Pancreas (tissue), 10 donors: Measurements from ENCODE around the gene AKNA. TPM values are rescaled to one million over a fixed set of nuclear protein-coding genes. Genes with fewer than 3 reads are reported as not detected.
A peak's percentile ranks its signal among the peaks of the same experiment; 100 is the strongest.

Experiments used
- ATAC-seq, 4 donors: fragments of 200-7000 bp; cut with Tn5 transposase; one replicate each; pipeline versions ENCODE4 v1.8.0 to v1.9.1; 2020; ENCODE audit warnings: mild to moderate bottlenecking in 4 of 4, moderate library complexity in 4 of 4
- DNase-seq, 6 donors: peaks; one replicate each; pipeline ENCODE4 v3.0.0-alpha.2; 2020
- FAIRE-seq: peaks from 2 replicates; lab custom pipeline; 2012; peaks lifted over from hg19 to GRCh38; lab: Jason Lieb, UNC
- H3K27ac ChIP-seq, 4 donors: fragments of 200-600 bp; sonication (generic); 1 replicate in 3 of 4; 2 replicates in 1 of 4; pipeline versions ENCODE4 v1.5.0 to v1.8.0; 2020
- H3K27me3 ChIP-seq, 4 donors: fragments of 200-600 bp; one replicate each; pipeline ENCODE4 v1.8.0; 2021
- H3K36me3 ChIP-seq, 3 donors: fragments of 200-600 bp; sonication (generic) in 1 of 3; one replicate each; pipeline versions ENCODE4 v1.5.0 to v1.8.0; 2020 to 2021
- H3K4me1 ChIP-seq, 3 donors: fragments of 200-600 bp; one replicate each; pipeline ENCODE4 v1.8.0; 2021
- H3K4me3 ChIP-seq, 4 donors: fragments of 200-600 bp; sonication (generic) in 2 of 4; one replicate each; pipeline versions ENCODE4 v1.5.0 to v1.8.0; 2020 to 2021
- H3K9me3 ChIP-seq, 4 donors: fragments of 200-600 bp; one replicate each; pipeline ENCODE4 v1.8.0; 2021
- CTCF ChIP-seq, 4 donors: fragments of 200-600 bp; sonication (generic) in 3 of 4; IDR thresholded peaks; one replicate each; pipeline versions ENCODE4 v1.5.0 to v1.8.0; 2021; ENCODE audit warnings: antibody characterized with exemption in 4 of 4
- WGBS, 2 donors: extraction: QIAGEN DNeasy Blood & Tissue Kit; methylation state at CpG; one replicate each; pipeline ENCODE4 v1.1.7; 2013; 5-methylcytosine and 5-hydroxymethylcytosine counted together
- intact Hi-C, 3 donors: fragments of 100-400 bp; cut with DNase I; formaldehyde crosslinking; loops; one replicate each; pipeline versions ENCODE4 v1.11.1 to v1.14.2; 2022
- polyA plus RNA-seq, 2 donors: library from polyadenylated mRNA; stranded (reverse); fragments of 200-250 nt; gene quantifications; one replicate each; pipeline ENCODE4 v1.2.3, GENCODE V29; 2013
- total RNA-seq, 6 donors: library from RNA; stranded (reverse); fragmentation: NEBNext Ultra II Directional in 4 of 6; extraction: Animal tissue kit (Norgen Biotek cat#: 25700) in 4 of 6; gene quantifications; one replicate each; pipeline versions ENCODE4 v1.2.1 to v1.2.4, GENCODE V29; 2021 to 2023
- donor health status: healthy with polysubstance abuse.
- donor health status: DM: no; HTN: no; CAD: no; lungs with moderate emphysema.
- donor health status: DM: no; HTN: no; CAD: no.
- donor health status: control.
- donor health status: control.
- donor health status: Bipolar disorder and iron deficiency.
- donor health status: DM: yes; HTN: yes; CAD: no.
- donor health status: DM: no; HTN: no; CAD: no.
- donor health status: DM: no; HTN: no; CAD: no.
- donor health status: DM: yes; HTN: yes; CAD: no.

AKNA gene
- total and polyA plus RNA-seq, 8 donors: 5.4 to 18.0 (median 10.4) TPM

GRCh38 chr9:114405294-114406034 lies 17.7 kb upstream of the AKNA start:
- TF ChIP-seq CTCF (IDR thresholded peaks at IDR 0.05): peak; percentile 41 to 79 (median 60)
- intact Hi-C loops: loop anchor here in 1 of 3 donors (10.0 kb wide), 1 partner anchor 609 kb away; no protein-coding TSS in a partner anchor
- ATAC-seq: peak; percentile 84 to 96 (median 94)
- H3K36me3 ChIP-seq: peaks cover 0 to 7% (median 0%) of the 10 kb centered on the region in 3 donors
- FAIRE-seq: no peak
- 31 to 32% methylated on average over 14 to 15 of the region's 15 CpGs for WGBS, 2 donors
- no peak overlapping the region for H3K4me3 ChIP-seq
- no peaks in the 10 kb centered on the region for H3K4me1 ChIP-seq
- H3K27ac ChIP-seq: no peak overlapping the region
- peak; percentile 56 to 77 (median 66) for DNase-seq
- no peaks in the 10 kb centered on the region for H3K9me3 ChIP-seq
- no peaks in the 10 kb centered on the region for H3K27me3 ChIP-seq

- 89 to 94% methylated on average over 2 of the region's 2 CpGs for WGBS, 2 donors
- intact Hi-C loops: loop anchor here in 2 of 3 donors (5.0 to 10.0 kb wide), 2 partner anchors 253 to 610 kb away; partner anchors contain the start of gene TEX53 (in 2 of the 2)
- TF ChIP-seq CTCF (IDR thresholded peaks at IDR 0.05): no peak
- Histone ChIP-seq H3K9me3 (no peaks in the 10 kb centered on the region), H3K36me3 (peaks cover 0 to 7% (median 0%) of the 10 kb centered on the region in 3 donors), H3K4me3 (no peak overlapping the region), H3K27me3 (no peaks in the 10 kb centered on the region), H3K4me1 (no peaks in the 10 kb centered on the region), H3K27ac (no peak overlapping the region)
- DNase-seq (no peak), ATAC-seq (no peak), FAIRE-seq (no peak)
Observed at GRCh38 chr9:114404531-114404930, 16.7 kb upstream of the AKNA start.

GRCh38 chr9:114403153-114403756 lies 15.5 kb upstream of the AKNA start:
- Histone ChIP-seq H3K27me3 (no peaks in the 10 kb centered on the region), H3K4me1 (no peaks in the 10 kb centered on the region), H3K9me3 (no peaks in the 10 kb centered on the region), H3K27ac (no peak overlapping the region), H3K4me3 (no peak overlapping the region), H3K36me3 (peaks cover 0 to 7% (median 0%) of the 10 kb centered on the region in 3 donors)
- ATAC-seq (no peak), FAIRE-seq (no peak), DNase-seq (no peak)
- no peak for TF ChIP-seq CTCF (IDR thresholded peaks at IDR 0.05)
- 89 to 90% methylated on average over 16 of the region's 16 CpGs for WGBS, 2 donors
- intact Hi-C loops: loop anchor here in 2 of 3 donors (5.0 to 10.0 kb wide), 2 partner anchors 254 to 612 kb away; partner anchors contain the start of gene TEX53 (in 2 of the 2)

GRCh38 chr9:114401344-114401743 lies 13.6 kb upstream of the AKNA start:
- Histone ChIP-seq H3K36me3 (peaks cover 0 to 7% (median 0%) of the 10 kb centered on the region in 3 donors), H3K4me1 (peaks cover 0 to 4% (median 0%) of the 10 kb centered on the region in 3 donors), H3K9me3 (no peaks in the 10 kb centered on the region), H3K27ac (no peak overlapping the region), H3K4me3 (no peak overlapping the region), H3K27me3 (no peaks in the 10 kb centered on the region)
- FAIRE-seq (no peak), DNase-seq (no peak), ATAC-seq (no peak)
- intact Hi-C loops: loop anchor here in 2 of 3 donors (5.0 to 10.0 kb wide), 2 partner anchors 256 to 613 kb away; partner anchors contain the start of gene TEX53 (in 2 of the 2)
- TF ChIP-seq CTCF (IDR thresholded peaks at IDR 0.05): no peak
- WGBS, 2 donors: 81 to 84% methylated on average over 7 of the region's 7 CpGs
